ENCODE measurements around the gene ASB12.

The ASB12 gene

DNA sequence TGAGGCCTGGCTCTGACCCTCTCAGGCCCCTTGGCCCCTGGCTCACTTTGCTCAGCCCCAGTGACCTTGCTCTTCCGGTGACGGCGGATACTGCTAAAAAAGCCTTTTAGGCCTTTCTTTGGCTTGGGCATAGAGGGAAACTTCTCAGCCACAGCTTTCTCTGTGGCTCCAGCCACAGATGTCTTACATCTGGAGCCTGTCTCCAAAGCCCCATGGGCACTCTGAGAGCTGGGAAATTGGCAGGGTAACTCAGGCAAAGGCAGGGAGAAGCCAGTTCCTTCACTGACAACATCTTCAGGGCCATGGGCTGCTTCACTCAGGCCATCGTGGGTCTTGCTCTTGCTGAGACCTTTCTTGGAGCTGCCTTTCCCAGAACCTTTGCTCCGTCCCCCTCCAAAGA is 37.7 kb downstream of the ASB12 start:
- TF ChIP-seq GATA3 (IDR thresholded peaks at IDR 0.05; ENCODE audit: low read depth, low read length) (no peak), GATA2 (IDR thresholded peaks at IDR 0.05; ENCODE audit: low read depth, low read length) (no peak)

DNA sequence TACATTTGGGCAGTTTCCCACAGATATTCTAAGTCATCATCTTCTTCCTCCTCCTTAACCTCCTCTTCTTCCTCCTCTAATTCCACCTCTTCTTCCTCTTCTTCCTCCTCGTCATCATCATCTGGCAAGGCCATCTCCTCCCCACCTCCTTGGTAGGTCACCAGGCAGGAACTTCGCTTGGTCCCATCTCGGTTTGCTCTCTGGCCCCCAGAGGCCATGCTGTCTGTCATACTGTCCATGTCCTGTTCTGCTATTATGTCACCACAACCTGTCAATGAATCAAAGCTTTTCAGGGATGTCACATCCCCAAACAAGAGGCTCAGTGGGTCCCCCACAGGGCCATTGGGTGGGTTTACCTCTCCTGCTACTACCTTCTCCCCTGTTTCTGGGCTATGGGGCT is 38.4 kb downstream of the ASB12 start:
- no peak for TF ChIP-seq GATA3 (IDR thresholded peaks at IDR 0.05; ENCODE audit: low read depth, low read length)
- no peak for TF ChIP-seq GATA2 (IDR thresholded peaks at IDR 0.05; ENCODE audit: low read depth, low read length)

DNA sequence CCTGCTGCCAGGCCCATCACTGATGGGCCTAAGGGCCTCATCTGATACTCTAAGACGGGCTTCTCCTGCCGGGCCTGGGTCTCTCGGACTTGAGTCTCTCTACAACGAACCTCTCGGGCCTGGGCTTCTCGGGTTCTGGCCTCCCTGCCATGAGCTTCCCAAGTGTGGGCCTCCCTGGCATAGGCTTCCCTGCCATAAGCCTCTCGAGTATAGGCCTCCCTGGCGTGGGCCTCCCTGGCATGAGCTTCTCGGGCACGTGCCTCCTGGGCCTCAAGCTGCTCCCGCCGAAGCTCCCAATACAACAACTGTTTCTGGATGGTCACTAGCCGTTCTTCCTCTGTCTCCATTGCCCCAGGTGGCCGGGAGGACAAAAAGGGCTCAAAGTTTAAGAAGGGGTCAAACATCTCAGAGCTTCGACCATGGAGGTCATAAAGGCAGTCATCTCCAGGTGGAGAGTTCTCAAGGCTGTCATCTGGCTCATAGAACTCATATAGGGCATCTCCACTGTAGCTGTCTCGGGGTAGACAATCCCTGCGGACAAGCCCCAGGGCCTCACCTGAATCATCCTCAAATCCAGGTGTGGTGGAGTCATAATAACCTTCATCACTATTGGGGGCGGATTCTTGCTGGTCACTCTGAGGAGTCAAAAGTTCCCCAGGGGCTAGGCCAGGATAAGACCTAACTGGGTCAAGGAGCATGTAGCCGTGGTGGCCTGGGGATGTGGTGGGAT is 39.0 kb downstream of the ASB12 start:
- TF ChIP-seq GATA3 (IDR thresholded peaks at IDR 0.05; ENCODE audit: low read depth, low read length) (no peak), GATA2 (IDR thresholded peaks at IDR 0.05; ENCODE audit: low read depth, low read length) (no peak)

DNA sequence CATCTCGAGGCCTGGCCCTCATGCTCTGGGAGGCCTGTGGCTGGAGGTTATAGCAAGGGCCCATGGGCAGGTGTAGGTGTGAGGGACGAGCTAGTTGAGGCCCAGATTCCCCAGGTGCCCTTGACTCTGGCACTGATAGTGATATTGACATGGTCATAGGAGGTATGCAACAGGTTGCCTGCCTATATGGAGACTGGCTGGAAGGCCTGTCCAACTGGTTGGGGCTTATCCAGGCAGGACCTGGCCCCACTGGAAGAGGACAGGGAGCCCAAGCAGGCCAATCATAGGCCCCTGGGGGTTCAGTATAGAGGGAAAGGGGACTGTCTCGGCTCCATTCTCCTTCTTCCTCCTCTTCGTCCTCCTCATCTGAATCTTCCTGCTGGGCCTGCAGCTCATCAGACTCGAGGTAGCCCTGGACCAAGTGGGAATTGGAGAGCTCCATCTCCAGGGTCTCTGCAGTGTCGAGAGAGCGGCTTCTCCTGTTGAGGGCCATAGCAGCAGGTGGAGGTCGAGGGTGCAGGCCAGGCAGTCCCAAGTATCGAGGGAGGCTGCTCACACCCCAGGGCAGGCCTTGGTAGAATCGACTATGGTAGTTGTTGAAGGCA is 40.2 kb downstream of the ASB12 start:
- TF ChIP-seq GATA3 (IDR thresholded peaks at IDR 0.05; ENCODE audit: low read depth, low read length) (no peak), GATA2 (IDR thresholded peaks at IDR 0.05; ENCODE audit: low read depth, low read length) (no peak)

DNA sequence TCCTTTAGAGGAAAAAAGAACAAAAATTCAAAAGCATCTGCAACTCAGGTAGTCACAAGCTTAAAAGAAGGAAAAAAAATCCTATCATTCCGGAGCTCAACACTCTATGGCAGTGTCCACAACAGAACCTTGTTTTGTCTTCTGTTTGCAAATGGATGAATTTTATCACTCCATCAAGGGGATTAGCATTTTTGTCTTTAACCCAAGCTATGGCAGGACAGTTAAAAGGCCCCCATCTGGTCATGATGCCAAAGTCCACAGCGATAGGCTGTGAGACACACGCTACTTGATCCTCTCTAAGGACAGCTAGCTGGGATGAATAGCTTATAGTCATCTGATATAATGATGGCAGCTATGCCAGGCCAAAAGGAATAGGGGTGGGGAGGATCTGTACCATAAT is 41.5 kb downstream of the ASB12 start:
- TF ChIP-seq GATA2 (IDR thresholded peaks at IDR 0.05; ENCODE audit: low read depth, low read length) = no peak
- TF ChIP-seq GATA3 (IDR thresholded peaks at IDR 0.05; ENCODE audit: low read depth, low read length) = no peak

DNA sequence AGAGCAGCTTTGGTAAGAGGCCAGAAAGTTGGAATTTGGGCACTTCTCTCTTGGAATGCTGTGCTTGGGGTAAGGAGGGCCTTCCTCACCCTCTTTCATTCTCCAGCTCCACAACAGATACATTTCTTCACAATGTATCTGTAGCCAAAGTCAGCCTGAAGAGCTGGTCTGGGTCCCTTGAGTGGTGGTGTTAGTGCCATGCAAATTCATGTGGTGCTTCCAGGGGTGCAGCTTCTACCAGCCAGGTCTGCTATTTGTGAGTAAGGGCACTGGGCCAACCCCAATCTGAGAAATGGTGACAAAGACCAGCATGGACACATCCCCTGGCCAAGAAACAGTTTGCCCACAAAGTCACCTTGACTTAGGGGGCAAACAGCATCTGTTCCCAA is 42.7 kb downstream of the ASB12 start:
- TF ChIP-seq GATA2 (IDR thresholded peaks at IDR 0.05; ENCODE audit: low read depth, low read length) = no peak
- no peak for TF ChIP-seq GATA3 (IDR thresholded peaks at IDR 0.05; ENCODE audit: low read depth, low read length)

DNA sequence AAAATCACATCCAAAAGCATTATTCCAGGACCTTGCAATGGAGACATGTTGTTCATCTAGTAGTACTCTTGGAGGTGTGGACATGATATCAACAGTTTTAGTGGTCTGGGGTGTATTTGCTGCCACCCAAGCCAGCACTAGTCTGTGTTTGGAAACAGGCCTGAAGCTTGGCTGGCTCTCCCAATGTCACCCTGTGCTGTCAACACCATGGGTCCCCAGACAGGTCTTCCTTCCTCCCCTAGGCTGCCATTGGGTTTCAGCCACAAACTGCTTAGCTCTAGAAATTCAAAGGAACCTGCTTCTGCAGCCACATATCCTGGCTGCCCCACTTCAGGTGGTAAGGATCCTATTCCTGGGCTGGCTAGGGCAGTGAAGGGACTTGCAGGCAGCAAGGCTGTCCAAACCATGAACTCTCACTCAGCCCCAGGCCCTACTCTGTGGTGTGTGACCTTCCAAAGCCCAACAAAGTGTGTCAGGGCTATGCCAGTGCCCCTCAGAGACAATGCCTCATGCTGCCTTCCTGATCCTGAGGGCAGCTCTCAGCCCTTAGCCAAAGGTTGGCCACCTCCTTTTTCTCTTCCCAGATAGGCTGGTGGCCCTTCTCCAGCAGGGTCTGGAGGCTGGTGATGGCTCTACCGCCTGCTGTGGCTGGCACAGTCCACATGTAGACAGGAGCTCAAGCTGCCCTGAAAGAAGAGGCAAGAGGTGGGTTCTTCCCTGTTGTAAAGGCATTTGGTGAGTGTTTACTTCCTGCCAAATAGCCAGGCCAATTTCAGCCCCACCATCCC is 43.2 kb downstream of the ASB12 start:
- TF ChIP-seq GATA3 (IDR thresholded peaks at IDR 0.05; ENCODE audit: low read depth, low read length) (no peak), GATA2 (IDR thresholded peaks at IDR 0.05; ENCODE audit: low read depth, low read length) (no peak)

DNA sequence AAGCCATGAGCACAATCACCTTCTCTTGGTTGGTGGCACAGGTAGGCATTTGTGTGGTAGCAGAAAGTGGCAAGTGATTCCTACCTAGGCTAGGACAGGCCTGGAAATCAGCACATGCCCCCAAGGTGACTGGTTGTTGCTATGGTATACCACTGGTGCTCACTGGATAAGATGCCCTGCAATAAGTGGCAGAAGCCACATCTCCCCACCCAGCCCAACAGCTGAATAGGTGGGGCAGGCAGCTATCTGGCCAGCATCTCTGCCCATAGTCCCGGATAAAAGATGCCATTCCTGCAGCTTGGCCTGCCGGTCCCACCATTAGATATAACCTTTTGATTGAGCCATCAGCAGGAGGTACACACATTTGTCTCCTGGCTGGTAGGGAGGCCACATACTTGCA is 46.0 kb downstream of the ASB12 start:
- no peak for TF ChIP-seq GATA2 (IDR thresholded peaks at IDR 0.05; ENCODE audit: low read depth, low read length)
- TF ChIP-seq GATA3 (IDR thresholded peaks at IDR 0.05; ENCODE audit: low read depth, low read length) = no peak

DNA sequence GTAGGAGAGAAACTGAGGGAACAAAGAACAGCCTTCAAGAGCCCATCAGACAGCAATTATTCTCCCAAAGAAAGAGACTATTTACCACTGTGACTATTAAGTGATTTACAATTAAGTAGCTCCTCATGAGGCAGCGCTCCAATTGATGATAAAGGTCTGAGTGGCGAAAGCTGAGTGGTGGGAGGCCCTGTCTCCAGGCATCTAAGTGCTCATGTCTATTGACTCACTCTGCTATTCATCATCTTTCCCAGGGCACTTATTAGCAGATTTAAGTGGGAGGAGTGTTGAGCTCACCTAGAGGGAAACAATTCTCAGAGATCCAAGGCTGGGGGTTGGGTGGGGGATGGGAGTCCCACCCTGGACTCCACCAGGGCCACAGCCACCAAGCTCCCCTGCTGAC is 48.2 kb downstream of the ASB12 start:
- TF ChIP-seq GATA3 (IDR thresholded peaks at IDR 0.05; ENCODE audit: low read depth, low read length) = no peak
- TF ChIP-seq GATA2 (IDR thresholded peaks at IDR 0.05; ENCODE audit: low read depth, low read length) = no peak

DNA sequence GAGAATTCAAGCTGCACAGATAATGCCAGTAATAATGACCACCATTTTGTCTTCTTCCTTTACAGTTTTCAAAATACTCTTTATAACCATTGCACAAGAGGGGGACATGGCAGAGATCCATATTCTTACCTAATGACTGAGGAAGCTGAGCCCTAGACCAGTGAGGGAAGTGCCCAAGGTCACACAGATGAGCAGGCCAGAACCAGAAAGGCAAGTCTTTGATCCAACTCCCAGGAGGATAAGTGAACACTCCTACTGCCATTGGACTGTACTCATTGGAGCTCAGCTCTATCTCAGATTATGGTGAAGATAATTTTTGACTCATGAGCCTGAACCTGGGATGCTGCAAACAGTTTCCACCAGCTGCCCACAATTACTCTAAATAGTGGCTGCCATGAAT is 53.5 kb downstream of the ASB12 start:
- TF ChIP-seq GATA3 (IDR thresholded peaks at IDR 0.05; ENCODE audit: low read depth, low read length) = no peak
- no peak for TF ChIP-seq GATA2 (IDR thresholded peaks at IDR 0.05; ENCODE audit: low read depth, low read length)
